Osteocyte (in vitro differentiated cells): ENCODE measurements around the gene SLC25A17. TPM values are rescaled to one million over a fixed set of nuclear protein-coding genes. Genes with fewer than 3 reads are reported as not detected.

Source experiments
- DNase-seq: peaks from one replicate; pipeline ENCODE4 v3.0.0; 2021; ENCODE audit warnings: mixed read lengths; ENCODE audit not compliant: unreplicated experiment; ENCODE audit errors: extremely low spot score
- H3K27ac Mint-ChIP-seq: one replicate; pipeline ENCODE4 v1.8.0; 2021; ENCODE audit warnings: mild to moderate bottlenecking, mixed read lengths; ENCODE audit not compliant: unreplicated experiment
- H3K27me3 Mint-ChIP-seq: one replicate; pipeline ENCODE4 v1.8.0; 2021; ENCODE audit warnings: mixed read lengths; ENCODE audit not compliant: unreplicated experiment
- H3K36me3 Mint-ChIP-seq: one replicate; pipeline ENCODE4 v1.8.0; 2021; ENCODE audit warnings: mixed read lengths; ENCODE audit not compliant: unreplicated experiment
- H3K4me1 Mint-ChIP-seq: one replicate; pipeline ENCODE4 v1.8.0; 2021; ENCODE audit warnings: mixed read lengths; ENCODE audit not compliant: unreplicated experiment
- H3K4me3 Mint-ChIP-seq: one replicate; pipeline ENCODE4 v1.8.0; 2021; ENCODE audit warnings: mild to moderate bottlenecking, moderate library complexity, mixed read lengths; ENCODE audit not compliant: unreplicated experiment
- H3K9me3 Mint-ChIP-seq: one replicate; pipeline ENCODE4 v1.8.0; 2021; ENCODE audit warnings: mixed read lengths; ENCODE audit not compliant: unreplicated experiment
- CTCF ChIP-seq: fragments of 200-600 bp; sonication (generic); IDR thresholded peaks from 2 replicates; pipeline ENCODE4 v1.5.0; 2021; ENCODE audit warnings: antibody characterized with exemption, mild to moderate bottlenecking, moderate library complexity
- total RNA-seq: library from RNA; stranded (reverse); gene quantifications from 2 replicates; pipeline ENCODE4 v1.2.1, GENCODE V29; 2021

SLC25A17 gene
- total RNA-seq, 1 donor from 2014 or later: 17.1 TPM

DNA sequence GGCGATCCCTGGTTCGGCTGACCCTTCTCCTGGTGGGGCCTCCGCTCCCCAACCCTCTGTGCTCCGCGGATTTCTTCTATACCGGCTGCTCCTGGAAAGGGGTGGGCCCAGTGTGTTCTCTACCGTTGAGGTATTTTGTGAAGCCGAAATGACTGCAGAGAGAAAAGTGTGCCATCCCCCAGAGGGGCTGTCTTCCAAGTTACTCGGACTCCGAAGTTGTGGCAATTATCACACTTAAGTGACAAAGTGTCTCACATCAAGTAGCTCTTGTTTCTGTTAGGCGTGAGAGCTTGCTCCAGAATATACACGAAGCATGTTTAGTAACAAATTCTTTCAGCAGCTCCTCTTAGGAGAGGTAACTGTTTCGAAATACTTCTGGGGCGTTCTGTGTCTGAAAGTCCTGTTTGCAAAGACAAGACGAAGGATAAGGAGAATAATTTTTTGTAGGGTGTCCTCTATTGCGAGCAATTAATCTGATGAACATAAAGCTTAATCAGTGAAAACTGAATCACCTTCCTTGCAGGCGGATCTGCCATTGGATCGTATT, 38.2 kb upstream of the SLC25A17 start:
- peak; percentile 84 for DNase-seq
- Mint-ChIP-seq H3K36me3 (peaks cover 10% of the 10 kb centered on the region), H3K4me3 (peak overlapping the region; percentile 97), H3K4me1 (peaks cover 47% of the 10 kb centered on the region), H3K27me3 (no peaks in the 10 kb centered on the region), H3K9me3 (no peaks in the 10 kb centered on the region), H3K27ac (peak overlapping the region; percentile 100)
- no peak for TF ChIP-seq CTCF

DNA sequence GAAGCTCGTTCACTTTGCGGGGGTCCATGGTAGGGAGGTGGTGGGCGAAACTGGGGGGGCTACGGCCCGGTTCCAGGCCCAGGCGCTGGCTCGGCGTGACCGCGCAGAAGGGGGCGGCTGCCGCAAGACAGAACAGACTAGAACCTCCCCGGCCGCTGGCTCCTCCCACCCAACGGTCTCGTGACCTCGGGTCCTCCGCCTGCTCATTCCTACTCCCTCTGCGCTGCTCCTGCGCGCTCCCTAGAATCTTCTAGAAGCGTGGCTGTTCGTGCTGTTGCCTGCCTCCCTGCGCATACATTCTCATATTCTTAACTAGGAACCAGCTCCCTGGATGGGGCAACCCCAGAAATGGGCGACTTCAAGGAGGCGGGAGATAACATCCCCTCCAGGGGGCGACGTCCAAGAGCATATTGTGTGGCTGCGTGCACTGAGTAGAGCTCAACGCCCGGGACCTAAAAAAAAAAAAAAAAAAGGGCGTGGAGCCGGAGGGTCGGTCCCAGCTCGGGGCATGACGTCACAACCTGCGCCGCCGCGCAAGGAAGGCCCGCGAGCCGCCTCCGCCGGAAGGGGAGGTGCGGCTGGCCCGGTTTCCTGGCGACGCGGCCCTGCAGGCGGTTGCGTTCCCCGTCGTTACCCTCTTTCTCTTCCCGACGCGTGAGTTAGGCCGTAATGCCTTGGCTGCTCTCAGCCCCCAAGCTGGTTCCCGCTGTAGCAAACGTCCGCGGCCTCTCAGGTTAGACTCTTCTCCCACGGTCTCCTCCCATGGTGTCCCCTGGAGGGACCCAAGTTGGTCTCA, 37.6 kb upstream of the SLC25A17 start, which contains the start of the genes ST13 and XPNPEP3:
ST13 (minus strand) TSS at position 127 of the 796 bp plus-strand sequence; CDS start at position 28, 99 bp downstream.
XPNPEP3 (plus strand) TSS at position 636 of the 796 bp plus-strand sequence; CDS start at position 670, 34 bp downstream.
- H3K27me3 Mint-ChIP-seq: no peaks in the 10 kb centered on the region
- peak within 1 kb of the TSS; percentile 97 for H3K4me3 Mint-ChIP-seq
- no peaks in the 10 kb centered on the region for H3K9me3 Mint-ChIP-seq
- peak; percentile 98 for DNase-seq
- peaks cover 51% of the 10 kb centered on the region for H3K4me1 Mint-ChIP-seq
- peak within 1 kb of the TSS; percentile 100 for H3K27ac Mint-ChIP-seq
- H3K36me3 Mint-ChIP-seq: peaks cover 5% of the 10 kb centered on the region
- peak; percentile 42 for TF ChIP-seq CTCF

- peak overlapping the region; percentile 97 for H3K4me3 Mint-ChIP-seq
- H3K27me3 Mint-ChIP-seq: no peaks in the 10 kb centered on the region
- TF ChIP-seq CTCF: no peak
- H3K4me1 Mint-ChIP-seq: peaks cover 55% of the 10 kb centered on the region
- no peaks in the 10 kb centered on the region for H3K9me3 Mint-ChIP-seq
- H3K27ac Mint-ChIP-seq: peak overlapping the region; percentile 100
- H3K36me3 Mint-ChIP-seq: peaks cover 1% of the 10 kb centered on the region
- DNase-seq: no peak
Observed at GRCh38 chr22:40855979-40856512, 36.9 kb upstream of the SLC25A17 start.

DNA sequence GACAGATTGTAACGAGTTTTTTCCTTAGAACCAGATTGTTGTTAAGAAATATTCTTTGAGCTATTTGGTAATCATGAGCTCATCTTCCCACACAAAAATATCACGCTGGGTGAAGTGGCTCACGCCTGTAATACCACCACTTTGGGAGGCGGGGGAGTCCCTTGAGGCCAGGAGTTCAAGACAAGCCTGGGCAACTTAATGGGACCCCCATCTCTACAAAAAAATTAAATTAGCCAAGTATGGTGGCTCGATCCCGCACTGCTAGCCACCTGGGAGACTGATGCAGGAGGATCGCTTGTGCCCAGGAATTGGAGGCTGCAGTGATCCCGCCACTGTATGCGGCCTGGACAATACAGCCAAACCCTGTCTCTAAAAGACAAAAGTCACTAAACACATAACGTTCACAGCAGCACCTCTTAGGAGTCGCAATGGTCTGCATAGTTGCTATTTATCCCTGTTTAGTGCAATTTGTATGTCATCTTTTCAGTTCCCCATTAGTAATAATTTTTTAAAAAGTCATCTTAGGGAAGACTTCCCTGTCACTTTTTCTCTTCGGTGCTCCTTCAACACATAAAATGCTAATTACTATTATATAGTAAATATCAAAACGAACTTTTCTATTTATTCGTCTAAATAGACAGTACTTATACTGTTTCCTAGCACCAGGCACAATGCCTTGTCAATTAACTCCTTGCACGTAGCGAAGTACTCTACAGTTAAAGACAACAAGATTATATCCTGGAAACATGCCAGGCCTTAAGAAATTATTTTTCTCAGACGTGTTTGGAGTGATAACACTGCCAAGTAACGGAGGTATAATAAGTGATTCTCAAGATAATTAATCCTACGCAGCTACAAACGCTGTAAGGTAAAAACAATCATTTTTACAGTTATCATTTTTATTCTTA, 36.2 kb upstream of the SLC25A17 start:
- peak overlapping the region; percentile 100 for H3K27ac Mint-ChIP-seq
- H3K9me3 Mint-ChIP-seq: no peaks in the 10 kb centered on the region
- DNase-seq: no peak
- peaks cover 56% of the 10 kb centered on the region for H3K4me1 Mint-ChIP-seq
- peaks cover 2% of the 10 kb centered on the region for H3K36me3 Mint-ChIP-seq
- peak overlapping the region; percentile 97 for H3K4me3 Mint-ChIP-seq
- no peaks in the 10 kb centered on the region for H3K27me3 Mint-ChIP-seq
- TF ChIP-seq CTCF: no peak
